Parathyroid adenoma (tissue), 2 donors: ENCODE measurements around the gene CTXND2.
"Not testable (repeated sequence)": the region's sequence is repeated elsewhere in the genome, so short reads cannot be mapped to it uniquely, and the experiment has no call there.

Experiments
- H2AFZ ChIP-seq: fragments of 300-600 bp; sonication (generic); one replicate; pipeline ENCODE4 v1.7.0; 2017; ENCODE audit warnings: antibody characterized with exemption, mild to moderate bottlenecking
- H3K27ac ChIP-seq: fragments of 300-600 bp; sonication (generic); one replicate; pipeline ENCODE4 v1.7.0; 2017
- H3K27me3 ChIP-seq: fragments of 300-600 bp; sonication (generic); one replicate; pipeline ENCODE4 v1.7.0; 2017; ENCODE audit warnings: low read length; ENCODE audit not compliant: control insufficient read depth, insufficient read depth
- H3K36me3 ChIP-seq: fragments of 300-600 bp; sonication (generic); one replicate; pipeline ENCODE4 v1.7.0; 2017; ENCODE audit warnings: low read length; ENCODE audit not compliant: control insufficient read depth, insufficient read depth
- H3K4me1 ChIP-seq: fragments of 300-600 bp; sonication (generic); one replicate; pipeline ENCODE4 v1.7.0; 2017; ENCODE audit warnings: control low read depth
- H3K4me2 ChIP-seq: fragments of 300-600 bp; sonication (generic); one replicate; pipeline ENCODE4 v1.7.0; 2017; ENCODE audit warnings: low read length
- H3K4me3 ChIP-seq: fragments of 300-600 bp; sonication (generic); one replicate; pipeline ENCODE4 v1.7.0; 2017; ENCODE audit warnings: low read depth, low read length
- H3K79me2 ChIP-seq: fragments of 300-600 bp; sonication (generic); one replicate; pipeline ENCODE4 v1.7.0; 2017; ENCODE audit warnings: control low read depth
- H3K9ac ChIP-seq: fragments of 300-600 bp; sonication (generic); one replicate; pipeline ENCODE4 v1.7.0; 2017; ENCODE audit warnings: mild to moderate bottlenecking
- H3K9me3 ChIP-seq: fragments of 300-600 bp; sonication (generic); one replicate; pipeline ENCODE4 v1.7.0; 2017; ENCODE audit warnings: low read length; ENCODE audit not compliant: control insufficient read depth
- TF ChIP-seq, protein P1 (sequence below): fragments of 300-600 bp; sonication (generic); IDR thresholded peaks from one replicate; pipeline ENCODE4 v1.7.0; 2017; ENCODE audit warnings: antibody characterized with exemption, mild to moderate bottlenecking
- donor health status: primary hyperparathyroidism.

The CTXND2 gene

DNA sequence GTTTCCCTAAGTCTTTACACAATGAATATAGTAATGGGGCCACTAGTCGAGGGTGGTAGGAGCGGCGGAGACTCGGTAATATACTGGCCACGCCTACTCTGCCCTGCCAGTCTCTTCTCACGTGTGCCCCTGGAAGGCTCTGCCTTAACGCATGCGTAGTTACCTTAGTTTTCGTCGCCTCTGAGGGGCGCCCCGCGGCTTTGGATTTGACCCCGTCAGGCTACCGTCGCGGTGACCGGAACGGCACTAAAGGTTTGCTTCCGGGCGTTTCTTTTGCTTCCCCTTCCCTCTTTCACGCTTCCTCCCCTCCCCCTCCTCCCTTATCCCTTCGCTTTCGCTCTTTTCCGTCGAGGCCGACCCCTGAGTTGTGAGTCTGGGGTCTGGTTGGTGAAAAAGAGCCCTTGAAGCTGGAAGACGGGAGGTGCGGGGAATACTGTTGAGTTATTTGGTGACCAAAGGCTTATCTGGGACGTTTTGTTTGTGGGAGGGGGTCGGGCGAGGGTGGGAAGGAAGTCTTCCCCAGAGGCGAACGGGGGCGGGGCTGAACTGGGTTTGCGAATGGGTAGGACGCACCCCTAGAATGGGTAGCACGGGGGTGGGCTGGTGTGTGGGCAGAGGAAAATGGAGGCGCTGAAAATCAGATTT, 39.3 kb downstream of the CTXND2 start, which contains the start of gene SETDB1:
SETDB1 (plus strand) TSS at position 267 of the 645 bp plus-strand sequence. CDS start 1,352 bp downstream, outside the sequence.
- Histone ChIP-seq H3K4me3 (peak within 1 kb of the TSS; percentile 91), H3K4me2 (peak within 1 kb of the TSS; percentile 81), H3K9ac (peak within 1 kb of the TSS; percentile 21), H2AFZ (peak within 1 kb of the TSS; percentile 92), H3K9me3 (no peaks in the 10 kb centered on the region), H3K4me1 (no peaks in the 10 kb centered on the region), H3K27ac (peak within 1 kb of the TSS; percentile 70), H3K79me2 (peaks cover 3% of the 10 kb centered on the region), H3K36me3 (no peaks in the 10 kb centered on the region), H3K27me3 (no peaks in the 10 kb centered on the region)
- TF ChIP-seq, protein P1, sequence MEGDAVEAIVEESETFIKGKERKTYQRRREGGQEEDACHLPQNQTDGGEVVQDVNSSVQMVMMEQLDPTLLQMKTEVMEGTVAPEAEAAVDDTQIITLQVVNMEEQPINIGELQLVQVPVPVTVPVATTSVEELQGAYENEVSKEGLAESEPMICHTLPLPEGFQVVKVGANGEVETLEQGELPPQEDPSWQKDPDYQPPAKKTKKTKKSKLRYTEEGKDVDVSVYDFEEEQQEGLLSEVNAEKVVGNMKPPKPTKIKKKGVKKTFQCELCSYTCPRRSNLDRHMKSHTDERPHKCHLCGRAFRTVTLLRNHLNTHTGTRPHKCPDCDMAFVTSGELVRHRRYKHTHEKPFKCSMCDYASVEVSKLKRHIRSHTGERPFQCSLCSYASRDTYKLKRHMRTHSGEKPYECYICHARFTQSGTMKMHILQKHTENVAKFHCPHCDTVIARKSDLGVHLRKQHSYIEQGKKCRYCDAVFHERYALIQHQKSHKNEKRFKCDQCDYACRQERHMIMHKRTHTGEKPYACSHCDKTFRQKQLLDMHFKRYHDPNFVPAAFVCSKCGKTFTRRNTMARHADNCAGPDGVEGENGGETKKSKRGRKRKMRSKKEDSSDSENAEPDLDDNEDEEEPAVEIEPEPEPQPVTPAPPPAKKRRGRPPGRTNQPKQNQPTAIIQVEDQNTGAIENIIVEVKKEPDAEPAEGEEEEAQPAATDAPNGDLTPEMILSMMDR, result no peak

DNA sequence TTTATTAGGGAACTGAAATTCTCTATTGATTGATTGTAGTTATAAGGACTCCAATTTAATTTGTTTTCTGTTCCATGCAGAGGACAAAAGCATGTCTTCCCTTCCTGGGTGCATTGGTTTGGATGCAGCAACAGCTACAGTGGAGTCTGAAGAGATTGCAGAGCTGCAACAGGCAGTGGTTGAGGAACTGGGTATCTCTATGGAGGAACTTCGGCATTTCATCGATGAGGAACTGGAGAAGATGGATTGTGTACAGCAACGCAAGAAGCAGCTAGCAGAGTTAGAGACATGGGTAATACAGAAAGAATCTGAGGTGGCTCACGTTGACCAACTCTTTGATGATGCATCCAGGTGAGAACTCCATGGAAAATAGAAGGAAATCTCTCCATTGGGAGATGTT, 40.7 kb downstream of the CTXND2 start:
- H3K36me3 ChIP-seq, result no peaks in the 10 kb centered on the region
- H3K4me2 ChIP-seq, result no peak overlapping the region
- TF ChIP-seq, protein P1, result no peak
- no peaks in the 10 kb centered on the region for H3K9me3 ChIP-seq
- H3K79me2 ChIP-seq, result peaks cover 3% of the 10 kb centered on the region
- no peak overlapping the region for H2AFZ ChIP-seq
- no peak overlapping the region for H3K27ac ChIP-seq
- no peak overlapping the region for H3K9ac ChIP-seq
- no peaks in the 10 kb centered on the region for H3K27me3 ChIP-seq
- no peaks in the 10 kb centered on the region for H3K4me1 ChIP-seq
- H3K4me3 ChIP-seq, result no peak overlapping the region

DNA sequence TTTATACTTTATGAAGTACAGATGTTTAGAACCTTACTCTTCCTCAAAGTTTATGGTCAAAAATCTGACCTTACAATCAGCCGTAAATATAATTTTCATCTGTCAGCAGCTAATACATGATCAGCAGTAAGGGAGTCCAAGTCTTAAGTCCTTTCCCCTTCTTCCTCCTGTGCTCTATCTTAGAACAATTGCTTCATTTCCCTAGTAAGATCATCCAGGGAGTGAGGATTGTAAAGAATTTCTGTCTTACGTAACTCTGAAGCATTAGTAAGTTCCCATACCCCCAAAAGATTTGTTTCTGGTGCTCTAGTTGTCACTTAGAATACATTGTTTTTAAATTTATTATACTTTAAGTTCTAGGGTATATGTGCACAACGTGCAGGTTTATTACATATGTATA, 41.4 kb downstream of the CTXND2 start:
- no peaks in the 10 kb centered on the region for H3K4me1 ChIP-seq
- H3K27ac ChIP-seq, result no peak overlapping the region
- H3K4me2 ChIP-seq, result no peak overlapping the region
- H3K36me3 ChIP-seq, result no peaks in the 10 kb centered on the region
- no peak overlapping the region for H3K4me3 ChIP-seq
- peaks cover 3% of the 10 kb centered on the region for H3K79me2 ChIP-seq
- no peak overlapping the region for H2AFZ ChIP-seq
- TF ChIP-seq, protein P1, result no peak
- no peaks in the 10 kb centered on the region for H3K9me3 ChIP-seq
- H3K27me3 ChIP-seq, result no peaks in the 10 kb centered on the region
- no peak overlapping the region for H3K9ac ChIP-seq

DNA sequence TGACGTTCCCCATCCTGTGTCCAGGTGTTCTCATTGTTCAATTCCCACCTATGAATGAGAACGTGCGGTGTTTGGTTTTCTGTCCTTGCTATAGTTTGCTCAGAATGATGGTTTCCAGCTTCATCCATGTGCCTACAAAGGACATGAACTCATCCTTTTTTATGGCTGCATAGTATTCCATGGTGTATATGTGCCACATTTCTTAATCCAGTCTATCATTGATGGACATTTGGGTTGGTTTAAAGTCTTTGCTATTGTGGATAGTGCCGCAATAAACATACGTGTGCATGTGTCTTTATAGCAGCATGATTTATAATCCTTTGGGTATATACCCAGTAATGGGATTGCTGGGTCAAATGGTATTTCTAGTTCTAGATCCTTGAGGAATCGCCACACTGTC, 41.8 kb downstream of the CTXND2 start:
- H3K27ac ChIP-seq, H3K36me3 ChIP-seq, H3K79me2 ChIP-seq, H2AFZ ChIP-seq, H3K9me3 ChIP-seq, H3K4me1 ChIP-seq, H3K4me2 ChIP-seq, H3K27me3 ChIP-seq, H3K4me3 ChIP-seq, H3K9ac ChIP-seq: not testable (repeated sequence)

DNA sequence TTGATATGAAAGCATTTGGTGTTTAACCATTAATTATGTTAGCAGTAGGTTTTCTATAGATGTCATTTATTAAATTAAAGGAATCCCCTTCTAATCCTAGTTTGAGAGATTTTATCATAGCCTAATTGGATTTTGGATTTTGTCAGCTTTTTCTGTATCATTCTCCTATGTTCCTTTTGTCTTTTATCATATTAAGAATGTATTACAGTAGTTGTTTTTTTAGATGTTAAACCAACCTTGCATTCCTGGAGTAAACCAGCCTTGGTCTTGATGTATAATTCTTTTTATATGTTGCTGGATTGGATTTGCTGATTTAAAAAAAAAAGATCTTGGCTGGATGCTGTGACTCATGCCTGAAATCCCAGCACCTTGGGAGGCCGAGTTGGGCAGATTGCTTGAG, 44.8 kb downstream of the CTXND2 start:
- H3K4me2 ChIP-seq, result no peak overlapping the region
- H2AFZ ChIP-seq, result no peak overlapping the region
- H3K36me3 ChIP-seq, result no peaks in the 10 kb centered on the region
- no peaks in the 10 kb centered on the region for H3K79me2 ChIP-seq
- H3K27me3 ChIP-seq, result no peaks in the 10 kb centered on the region
- H3K9me3 ChIP-seq, result no peaks in the 10 kb centered on the region
- no peaks in the 10 kb centered on the region for H3K4me1 ChIP-seq
- no peak overlapping the region for H3K27ac ChIP-seq
- H3K4me3 ChIP-seq, result no peak overlapping the region
- TF ChIP-seq, protein P1, result no peak
- H3K9ac ChIP-seq, result no peak overlapping the region
